ENCODE results near the gene FBXO11.

The FBXO11 gene

GRCh38 chr2:47783486-47784351 lies 122.6 kb downstream of the FBXO11 start:
- DNase-seq (ENCODE audit: low spot score): peak; percentile 85

GRCh38 chr2:47782671-47783485 lies 123.4 kb downstream of the FBXO11 start, which contains the start of gene MSH6:
TSS of gene MSH6 (plus strand) at chr2:47783145. CDS start at chr2:47783234, 89 bp downstream.
- DNase-seq (ENCODE audit: low spot score): peak; percentile 98

- DNase-seq (ENCODE audit: low spot score): no peak
Observed at GRCh38 chr2:47782381-47782670, 124.0 kb downstream of the FBXO11 start.

GRCh38 chr2:47779426-47779790 lies 126.9 kb downstream of the FBXO11 start:
- DNase-seq (ENCODE audit: low spot score): no peak

GRCh38 chr2:47778698-47779425 lies 127.4 kb downstream of the FBXO11 start:
- no peak for DNase-seq (ENCODE audit: low spot score)

GRCh38 chr2:47777277-47777937 lies 128.9 kb downstream of the FBXO11 start:
- no peak for DNase-seq (ENCODE audit: low spot score)

GRCh38 chr2:47774567-47774966 lies 131.7 kb downstream of the FBXO11 start:
- no peak for DNase-seq (ENCODE audit: low spot score)

GRCh38 chr2:47772343-47772742 lies 134.0 kb downstream of the FBXO11 start:
- no peak for DNase-seq (ENCODE audit: low spot score)

- DNase-seq (ENCODE audit: low spot score): no peak
Observed at GRCh38 chr2:47771211-47771610, 135.1 kb downstream of the FBXO11 start.

GRCh38 chr2:47769318-47769717 lies 137.0 kb downstream of the FBXO11 start:
- DNase-seq (ENCODE audit: low spot score): no peak

GRCh38 chr2:47767880-47768609 lies 138.3 kb downstream of the FBXO11 start:
- DNase-seq (ENCODE audit: low spot score): peak; percentile 87

- no peak for DNase-seq (ENCODE audit: low spot score)
Observed at GRCh38 chr2:47767497-47767844, 138.8 kb downstream of the FBXO11 start.

- no peak for DNase-seq (ENCODE audit: low spot score)
Observed at GRCh38 chr2:47751856-47752414, 154.4 kb downstream of the FBXO11 start.

- DNase-seq (ENCODE audit: low spot score): no peak
Observed at GRCh38 chr2:47747878-47748277, 158.4 kb downstream of the FBXO11 start.

- no peak for DNase-seq (ENCODE audit: low spot score)
Observed at GRCh38 chr2:47744074-47744473, 162.2 kb downstream of the FBXO11 start.

GRCh38 chr2:47741637-47742036 lies 164.7 kb downstream of the FBXO11 start:
- DNase-seq (ENCODE audit: low spot score): no peak

GRCh38 chr2:47741101-47741500 lies 165.2 kb downstream of the FBXO11 start:
- no peak for DNase-seq (ENCODE audit: low spot score)

All from iPS-NIHi11 (cell line).